HepG2 (cell line): Measurements from ENCODE around the gene SEC31A. TPM values are rescaled to one million over a fixed set of nuclear protein-coding genes. Genes with fewer than 3 reads are reported as not detected.
A peak's percentile ranks its signal among the peaks of the same experiment; 100 is the strongest.

ENCODE experiments used
- BCL3 ChIP-seq: sonication (generic); formaldehyde crosslinking; IDR thresholded peaks from 2 replicates; pipeline ENCODE4 v1.5.1; 2020; ENCODE audit warnings: mild to moderate bottlenecking, missing genetic modification reagents, moderate library complexity
- CCAR2 ChIP-seq: fragments of 200-400 bp; formaldehyde crosslinking; optimal IDR thresholded peaks from 2 replicates; pipeline ENCODE3; 2018; ENCODE audit warnings: low read depth, mild to moderate bottlenecking, low read length, moderate library complexity
- HHEX ChIP-seq: IDR thresholded peaks from 2 replicates; pipeline ENCODE4 v1.6.1; 2016; ENCODE audit warnings: control low read depth
- HNRNPL ChIP-seq: fragments of 200-400 bp; formaldehyde crosslinking; IDR thresholded peaks from 2 replicates; pipeline ENCODE4 v1.6.1; 2017; ENCODE audit warnings: mild to moderate bottlenecking, low read depth, low read length
- KAT7 ChIP-seq: IDR thresholded peaks from 2 replicates; pipeline ENCODE4 v1.6.1; 2018; ENCODE audit warnings: borderline replicate concordance, missing compliant biosample characterization
- KDM2A ChIP-seq: sonication (generic); formaldehyde crosslinking; IDR thresholded peaks from 2 replicates; pipeline ENCODE4 v1.4.0; 2020; ENCODE audit warnings: low read depth, missing genetic modification reagents, borderline replicate concordance
- KDM6A ChIP-seq: IDR thresholded peaks from 2 replicates; pipeline ENCODE4 v1.6.1; 2016; ENCODE audit warnings: low read depth
- NFRKB ChIP-seq: fragments of 450-650 bp; IDR thresholded peaks from 2 replicates; pipeline ENCODE4 v1.6.1; 2017
- SNAPC4 ChIP-seq: sonication (generic); formaldehyde crosslinking; IDR thresholded peaks from 2 replicates; pipeline ENCODE4 v1.4.0; 2020; ENCODE audit warnings: mild to moderate bottlenecking, missing genetic modification reagents
- ZBTB33 ChIP-seq: sonication (generic); formaldehyde crosslinking; IDR thresholded peaks from 2 replicates; pipeline ENCODE4 v1.4.0; 2020; ENCODE audit warnings: missing genetic modification reagents
- ZFP62 ChIP-seq: sonication (generic); formaldehyde crosslinking; IDR thresholded peaks from 2 replicates; pipeline ENCODE4 v1.4.0; 2020; ENCODE audit warnings: missing genetic modification reagents
- ZIK1 ChIP-seq: sonication (generic); formaldehyde crosslinking; IDR thresholded peaks from 2 replicates; pipeline ENCODE4 v1.5.0; 2020; ENCODE audit warnings: mild to moderate bottlenecking, low read depth, missing genetic modification reagents, borderline replicate concordance
- ZNF704 ChIP-seq: sonication (generic); formaldehyde crosslinking; IDR thresholded peaks from 2 replicates; pipeline ENCODE4 v1.8.1; 2023; ENCODE audit warnings: mild to moderate bottlenecking, inconsistent platforms, moderate library complexity, missing genetic modification reagents, borderline replicate concordance
- ZSCAN30 ChIP-seq: sonication (generic); formaldehyde crosslinking; IDR thresholded peaks from 2 replicates; pipeline ENCODE4 v1.5.0; 2020; ENCODE audit warnings: mild to moderate bottlenecking, missing genetic modification reagents
- polyA plus RNA-seq, 8 experiments: library from polyadenylated mRNA; depleted of rRNA in 3 of 8; stranded (reverse) in 7 of 8; unstranded in 1 of 8; fragments of >200 nt; fragmentation: Illumina TruSeq in 4 of 8; extraction: Trizol in 4 of 8; gene quantifications; 2 replicates each; pipeline versions ENCODE4 v1.2.1 to v1.2.3, GENCODE V29; 2011 to 2016; ENCODE audit warnings: low read depth in 4 of 8, missing spikeins in 1 of 8, mixed read lengths in 1 of 8; ENCODE audit not compliant: insufficient read depth in 1 of 8
- total RNA-seq, 5 experiments: library from RNA; depleted of rRNA; stranded (reverse); fragments of >200 nt; fragmentation: Illumina TruSeq; extraction: Trizol; gene quantifications; 2 replicates each; pipeline ENCODE4 v1.2.3, GENCODE V29; 2016; ENCODE audit warnings: low read depth in 1 of 5

Gene SEC31A
- total and polyA plus RNA-seq, 2 of the 13 experiments (the other 11 are each of a cell fraction or from before 2014, with no cell fraction given), result 231 to 435 TPM

GRCh38 chr4:82901183-82901718 lies 10.3 kb upstream of the SEC31A start (continued):
- no peak for TF ChIP-seq SNAPC4 (CRISPR knock-in tag)
- no peak for TF ChIP-seq KAT7 (CRISPR knock-in tag)
- TF ChIP-seq ZIK1, result no peak
- 0 out of 2 replicates have a peak, but pooled peaks have one; percentile 9 for TF ChIP-seq BCL3 (CRISPR knock-in tag)
- no peak for TF ChIP-seq ZFP62 (CRISPR knock-in tag)
- TF ChIP-seq KDM6A (CRISPR knock-in tag), result no peak
- no peak for TF ChIP-seq HHEX
- TF ChIP-seq HNRNPL, result no peak
- no peak for TF ChIP-seq ZSCAN30 (CRISPR knock-in tag)
- TF ChIP-seq KDM2A (CRISPR knock-in tag), result 0 out of 2 replicates have a peak, but pooled peaks have one; percentile 9
- no peak for TF ChIP-seq ZBTB33
- TF ChIP-seq CCAR2, result no peak
- 0 out of 2 replicates have a peak, but pooled peaks have one; percentile 20 for TF ChIP-seq NFRKB
- peak; percentile 7; the same call in 1 of the 2 replicates for TF ChIP-seq ZNF704 (CRISPR knock-in tag)
